HEK293 (cell line): Measurements from ENCODE around the gene CHRNA4.

Experiments used
- CTCF ChIA-PET: fragments of 350-600 bp; formaldehyde crosslinking; extraction: SDS; loops from one replicate; lab custom pipeline; 2021; ENCODE audit warnings: antibody characterized with exemption; lab: Yijun Ruan, JAX
- POLR2A ChIA-PET: fragments of 300-600 bp; formaldehyde crosslinking; extraction: SDS; loops from one replicate; lab custom pipeline; 2020; ENCODE audit warnings: antibody characterized with exemption, inconsistent platforms; lab: Yijun Ruan, JAX
- H3K27ac ChIP-seq: fragments of 200-500 bp; sonication (Bioruptor generic); 2 replicates; pipeline ENCODE4 v1.5.1; 2014; ENCODE audit warnings: low read depth, low read length, control low read depth, inconsistent platforms; ENCODE audit errors: extremely low read depth
- H3K36me3 ChIP-seq, 2 experiments: fragments of 200-500 bp in 1 of 2; sonication (Bioruptor generic) in 1 of 2; 1 replicate in 1 of 2; 2 replicates in 1 of 2; pipeline ENCODE4 v1.5.1; 2014 to 2017; ENCODE audit warnings: inconsistent platforms in 2 of 2, low read length in 2 of 2; ENCODE audit not compliant: control insufficient read depth in 2 of 2, insufficient read depth in 1 of 2
- H3K4me1 ChIP-seq: fragments of 200-500 bp; sonication (Bioruptor generic); 2 replicates; pipeline ENCODE4 v1.5.1; 2014; ENCODE audit warnings: mild to moderate bottlenecking, low read length, inconsistent platforms; ENCODE audit not compliant: control insufficient read depth, insufficient read depth
- H3K4me3 ChIP-seq: 2 replicates; pipeline ENCODE4 v1.5.1; 2011; ENCODE audit warnings: low read depth, mild to moderate bottlenecking, control low read depth, low read length, moderate library complexity
- H3K9me3 ChIP-seq: fragments of 200-500 bp; sonication (Bioruptor generic); 2 replicates; pipeline ENCODE4 v1.5.1; 2014; ENCODE audit warnings: low read depth, low read length, inconsistent platforms; ENCODE audit not compliant: control insufficient read depth, insufficient read depth
- GLIS1 ChIP-seq: fragments of 450-650 bp; formaldehyde crosslinking; IDR thresholded peaks from 2 replicates; pipeline ENCODE4 v1.5.1; 2016; ENCODE audit warnings: missing biosample characterization, missing genetic modification characterization
- MZF1 ChIP-seq: fragments of 450-650 bp; formaldehyde crosslinking; IDR thresholded peaks from 2 replicates; pipeline ENCODE4 v1.5.1; 2017; ENCODE audit warnings: missing biosample characterization, missing genetic modification characterization, borderline replicate concordance
- OVOL3 ChIP-seq: fragments of 450-650 bp; formaldehyde crosslinking; IDR thresholded peaks from 2 replicates; pipeline ENCODE4 v1.5.1; 2016; ENCODE audit warnings: missing biosample characterization, missing genetic modification characterization
- SCRT2 ChIP-seq: fragments of 450-650 bp; formaldehyde crosslinking; IDR thresholded peaks from 2 replicates; pipeline ENCODE4 v1.5.1; 2016; ENCODE audit warnings: missing biosample characterization, missing genetic modification characterization
- SP2 ChIP-seq: fragments of 450-650 bp; formaldehyde crosslinking; IDR thresholded peaks from 2 replicates; pipeline ENCODE4 v1.5.1; 2016; ENCODE audit warnings: missing biosample characterization, missing genetic modification characterization
- ZNF16 ChIP-seq: fragments of 450-650 bp; formaldehyde crosslinking; IDR thresholded peaks from 2 replicates; pipeline ENCODE4 v1.5.1; 2016; ENCODE audit warnings: low read depth, missing biosample characterization, missing genetic modification characterization
- ZNF239 ChIP-seq: fragments of 450-650 bp; formaldehyde crosslinking; IDR thresholded peaks from 2 replicates; pipeline ENCODE4 v1.5.1; 2016; ENCODE audit warnings: missing biosample characterization, missing genetic modification characterization
- ZNF366 ChIP-seq: fragments of 450-650 bp; formaldehyde crosslinking; conservative IDR thresholded peaks from 2 replicates; pipeline ENCODE4 v1.5.1; 2016; ENCODE audit warnings: missing biosample characterization, missing genetic modification characterization
- ZNF571 ChIP-seq: fragments of 450-650 bp; formaldehyde crosslinking; IDR thresholded peaks from 2 replicates; pipeline ENCODE4 v1.5.0; 2017; ENCODE audit warnings: missing biosample characterization, missing genetic modification characterization
- ZNF747 ChIP-seq: fragments of 450-650 bp; formaldehyde crosslinking; IDR thresholded peaks from 2 replicates; pipeline ENCODE4 v1.5.1; 2016; ENCODE audit warnings: missing biosample characterization, missing genetic modification characterization
- ZSCAN23 ChIP-seq: fragments of 450-650 bp; formaldehyde crosslinking; IDR thresholded peaks from 2 replicates; pipeline ENCODE4 v1.5.1; 2016; ENCODE audit warnings: missing biosample characterization, missing genetic modification characterization
- TF ChIP-seq, protein P1 (sequence below): fragments of 450-650 bp; formaldehyde crosslinking; IDR thresholded peaks from 2 replicates; pipeline ENCODE4 v1.5.1; 2016; ENCODE audit warnings: missing biosample characterization, missing genetic modification characterization, low read depth
- TF ChIP-seq, protein P2 (sequence below): fragments of 450-650 bp; formaldehyde crosslinking; conservative IDR thresholded peaks from 2 replicates; pipeline ENCODE4 v1.5.1; 2016; ENCODE audit warnings: low read depth, missing biosample characterization, missing genetic modification characterization
- TF ChIP-seq, protein P3 (sequence below): fragments of 450-650 bp; formaldehyde crosslinking; conservative IDR thresholded peaks from 2 replicates; pipeline ENCODE4 v1.5.1; 2016; ENCODE audit warnings: low read depth, missing biosample characterization, missing genetic modification characterization

Gene CHRNA4

DNA sequence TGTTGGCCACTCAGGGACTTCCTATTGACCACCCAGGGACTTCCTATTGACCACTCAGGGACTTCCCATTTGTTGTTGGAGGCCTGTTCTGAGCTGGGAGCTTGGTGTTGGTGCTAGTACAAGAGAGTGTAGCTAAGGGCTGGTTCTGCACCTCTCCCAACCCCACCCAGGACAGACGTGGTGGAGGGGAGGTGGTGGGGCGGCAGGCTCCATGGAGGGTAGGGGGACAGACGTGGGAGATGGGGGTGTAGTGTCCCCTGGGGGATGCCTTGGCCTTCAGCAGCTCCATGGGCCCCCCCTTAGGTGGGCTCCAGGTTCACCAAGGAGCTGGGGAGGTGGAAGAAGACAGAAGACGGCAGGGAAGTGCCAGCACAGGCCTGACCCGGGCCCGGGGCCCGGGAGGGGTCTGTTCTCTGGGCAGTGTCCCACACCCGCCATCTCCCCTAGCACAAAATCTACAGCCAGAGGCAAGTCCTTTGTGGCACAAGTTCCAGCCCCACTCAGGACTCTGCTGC, 33.9 kb downstream of the CHRNA4 start:
- CTCF ChIA-PET = no interaction called here
- Histone ChIP-seq H3K4me3 (no peak overlapping the region), H3K9me3 (no peaks in the 10 kb centered on the region), H3K36me3 (no peaks in the 10 kb centered on the region), H3K4me1 (no peaks in the 10 kb centered on the region), H3K27ac (no peak overlapping the region)
- POLR2A ChIA-PET = no interaction called here
- TF ChIP-seq, protein P1, sequence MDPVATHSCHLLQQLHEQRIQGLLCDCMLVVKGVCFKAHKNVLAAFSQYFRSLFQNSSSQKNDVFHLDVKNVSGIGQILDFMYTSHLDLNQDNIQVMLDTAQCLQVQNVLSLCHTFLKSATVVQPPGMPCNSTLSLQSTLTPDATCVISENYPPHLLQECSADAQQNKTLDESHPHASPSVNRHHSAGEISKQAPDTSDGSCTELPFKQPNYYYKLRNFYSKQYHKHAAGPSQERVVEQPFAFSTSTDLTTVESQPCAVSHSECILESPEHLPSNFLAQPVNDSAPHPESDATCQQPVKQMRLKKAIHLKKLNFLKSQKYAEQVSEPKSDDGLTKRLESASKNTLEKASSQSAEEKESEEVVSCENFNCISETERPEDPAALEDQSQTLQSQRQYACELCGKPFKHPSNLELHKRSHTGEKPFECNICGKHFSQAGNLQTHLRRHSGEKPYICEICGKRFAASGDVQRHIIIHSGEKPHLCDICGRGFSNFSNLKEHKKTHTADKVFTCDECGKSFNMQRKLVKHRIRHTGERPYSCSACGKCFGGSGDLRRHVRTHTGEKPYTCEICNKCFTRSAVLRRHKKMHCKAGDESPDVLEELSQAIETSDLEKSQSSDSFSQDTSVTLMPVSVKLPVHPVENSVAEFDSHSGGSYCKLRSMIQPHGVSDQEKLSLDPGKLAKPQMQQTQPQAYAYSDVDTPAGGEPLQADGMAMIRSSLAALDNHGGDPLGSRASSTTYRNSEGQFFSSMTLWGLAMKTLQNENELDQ (tag by site-specific recombination) = no peak
- no peak for TF ChIP-seq MZF1 (tag by site-specific recombination)
- TF ChIP-seq ZNF16 (tag by site-specific recombination) = no peak
- no peak for TF ChIP-seq ZNF571 (tag by site-specific recombination)
- TF ChIP-seq ZNF366 (tag by site-specific recombination) = no peak
- TF ChIP-seq ZNF747 (tag by site-specific recombination) = no peak

DNA sequence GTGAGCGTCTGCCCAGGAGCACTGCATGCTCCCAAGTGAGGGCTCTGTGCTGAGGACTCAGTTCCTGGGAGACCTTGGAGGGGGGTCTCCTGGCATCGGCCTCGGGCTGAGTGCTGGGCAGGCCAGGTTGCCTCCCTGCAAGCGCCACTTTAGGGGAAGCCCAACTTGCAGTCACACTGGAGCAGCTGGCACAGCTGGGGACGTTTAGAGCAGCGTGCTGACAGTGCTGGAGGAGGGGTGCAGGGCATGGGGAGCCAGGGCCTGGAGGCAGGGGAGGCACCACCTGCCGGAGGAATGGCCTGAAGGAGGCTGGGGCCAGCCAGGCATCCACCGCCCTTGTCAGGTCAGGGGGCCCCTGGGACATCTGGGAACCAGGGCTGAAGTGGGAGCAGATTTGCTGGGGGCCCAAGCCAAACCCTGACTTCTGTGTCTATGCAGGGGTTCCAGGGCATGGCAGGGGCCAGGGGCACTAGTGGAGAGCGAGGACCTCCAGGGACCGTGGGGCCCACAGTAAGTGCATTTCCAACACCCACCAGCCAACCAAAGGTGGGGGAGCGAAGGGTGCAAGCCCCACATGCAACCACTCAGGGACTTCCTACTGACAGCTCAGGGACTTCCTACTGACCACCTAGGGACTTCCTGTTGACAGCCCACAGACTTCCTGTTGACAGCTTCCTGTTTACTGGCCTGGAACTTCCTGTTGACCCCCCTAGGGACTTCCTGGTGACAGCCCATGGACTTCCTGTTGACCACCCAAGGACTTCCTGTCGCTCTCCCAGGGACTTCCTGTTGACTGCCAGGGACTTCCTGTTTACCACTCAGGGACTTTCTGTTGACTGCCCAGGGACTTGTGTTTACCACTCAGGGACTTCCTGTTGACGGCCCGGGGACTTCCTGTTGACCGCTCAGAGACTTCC, 34.6 kb downstream of the CHRNA4 start:
- no peaks in the 10 kb centered on the region for H3K9me3 ChIP-seq
- no peak overlapping the region for H3K4me3 ChIP-seq
- CTCF ChIA-PET = no interaction called here
- H3K27ac ChIP-seq = no peak overlapping the region
- no peak for TF ChIP-seq ZNF239 (tag by site-specific recombination)
- peak; percentile 23; the same call in 1 of the 2 replicates for TF ChIP-seq SP2 (tag by site-specific recombination)
- 0 out of 2 replicates have a peak, but pooled peaks have one; percentile 27 for TF ChIP-seq SCRT2 (tag by site-specific recombination)
- TF ChIP-seq, protein P2, sequence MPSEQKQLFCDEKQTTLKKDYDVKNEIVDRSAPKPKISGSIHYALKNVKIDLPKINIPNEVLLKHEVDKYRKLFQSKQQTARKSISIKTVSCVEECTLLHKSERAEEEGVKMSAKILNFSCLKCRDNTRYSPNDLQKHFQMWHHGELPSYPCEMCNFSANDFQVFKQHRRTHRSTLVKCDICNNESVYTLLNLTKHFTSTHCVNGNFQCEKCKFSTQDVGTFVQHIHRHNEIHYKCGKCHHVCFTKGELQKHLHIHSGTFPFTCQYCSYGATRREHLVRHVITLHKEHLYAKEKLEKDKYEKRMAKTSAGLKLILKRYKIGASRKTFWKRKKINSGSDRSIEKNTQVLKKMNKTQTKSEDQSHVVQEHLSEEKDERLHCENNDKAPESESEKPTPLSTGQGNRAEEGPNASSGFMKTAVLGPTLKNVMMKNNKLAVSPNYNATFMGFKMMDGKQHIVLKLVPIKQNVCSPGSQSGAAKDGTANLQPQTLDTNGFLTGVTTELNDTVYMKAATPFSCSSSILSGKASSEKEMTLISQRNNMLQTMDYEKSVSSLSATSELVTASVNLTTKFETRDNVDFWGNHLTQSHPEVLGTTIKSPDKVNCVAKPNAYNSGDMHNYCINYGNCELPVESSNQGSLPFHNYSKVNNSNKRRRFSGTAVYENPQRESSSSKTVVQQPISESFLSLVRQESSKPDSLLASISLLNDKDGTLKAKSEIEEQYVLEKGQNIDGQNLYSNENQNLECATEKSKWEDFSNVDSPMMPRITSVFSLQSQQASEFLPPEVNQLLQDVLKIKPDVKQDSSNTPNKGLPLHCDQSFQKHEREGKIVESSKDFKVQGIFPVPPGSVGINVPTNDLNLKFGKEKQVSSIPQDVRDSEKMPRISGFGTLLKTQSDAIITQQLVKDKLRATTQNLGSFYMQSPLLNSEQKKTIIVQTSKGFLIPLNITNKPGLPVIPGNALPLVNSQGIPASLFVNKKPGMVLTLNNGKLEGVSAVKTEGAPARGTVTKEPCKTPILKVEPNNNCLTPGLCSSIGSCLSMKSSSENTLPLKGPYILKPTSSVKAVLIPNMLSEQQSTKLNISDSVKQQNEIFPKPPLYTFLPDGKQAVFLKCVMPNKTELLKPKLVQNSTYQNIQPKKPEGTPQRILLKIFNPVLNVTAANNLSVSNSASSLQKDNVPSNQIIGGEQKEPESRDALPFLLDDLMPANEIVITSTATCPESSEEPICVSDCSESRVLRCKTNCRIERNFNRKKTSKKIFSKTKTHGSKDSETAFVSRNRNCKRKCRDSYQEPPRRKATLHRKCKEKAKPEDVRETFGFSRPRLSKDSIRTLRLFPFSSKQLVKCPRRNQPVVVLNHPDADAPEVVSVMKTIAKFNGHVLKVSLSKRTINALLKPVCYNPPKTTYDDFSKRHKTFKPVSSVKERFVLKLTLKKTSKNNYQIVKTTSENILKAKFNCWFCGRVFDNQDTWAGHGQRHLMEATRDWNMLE (tag by site-specific recombination) = peak; percentile 71
- peak; percentile 65 for TF ChIP-seq GLIS1
- no peak for TF ChIP-seq ZSCAN23
- TF ChIP-seq OVOL3 = no peak
- TF ChIP-seq, protein P3, sequence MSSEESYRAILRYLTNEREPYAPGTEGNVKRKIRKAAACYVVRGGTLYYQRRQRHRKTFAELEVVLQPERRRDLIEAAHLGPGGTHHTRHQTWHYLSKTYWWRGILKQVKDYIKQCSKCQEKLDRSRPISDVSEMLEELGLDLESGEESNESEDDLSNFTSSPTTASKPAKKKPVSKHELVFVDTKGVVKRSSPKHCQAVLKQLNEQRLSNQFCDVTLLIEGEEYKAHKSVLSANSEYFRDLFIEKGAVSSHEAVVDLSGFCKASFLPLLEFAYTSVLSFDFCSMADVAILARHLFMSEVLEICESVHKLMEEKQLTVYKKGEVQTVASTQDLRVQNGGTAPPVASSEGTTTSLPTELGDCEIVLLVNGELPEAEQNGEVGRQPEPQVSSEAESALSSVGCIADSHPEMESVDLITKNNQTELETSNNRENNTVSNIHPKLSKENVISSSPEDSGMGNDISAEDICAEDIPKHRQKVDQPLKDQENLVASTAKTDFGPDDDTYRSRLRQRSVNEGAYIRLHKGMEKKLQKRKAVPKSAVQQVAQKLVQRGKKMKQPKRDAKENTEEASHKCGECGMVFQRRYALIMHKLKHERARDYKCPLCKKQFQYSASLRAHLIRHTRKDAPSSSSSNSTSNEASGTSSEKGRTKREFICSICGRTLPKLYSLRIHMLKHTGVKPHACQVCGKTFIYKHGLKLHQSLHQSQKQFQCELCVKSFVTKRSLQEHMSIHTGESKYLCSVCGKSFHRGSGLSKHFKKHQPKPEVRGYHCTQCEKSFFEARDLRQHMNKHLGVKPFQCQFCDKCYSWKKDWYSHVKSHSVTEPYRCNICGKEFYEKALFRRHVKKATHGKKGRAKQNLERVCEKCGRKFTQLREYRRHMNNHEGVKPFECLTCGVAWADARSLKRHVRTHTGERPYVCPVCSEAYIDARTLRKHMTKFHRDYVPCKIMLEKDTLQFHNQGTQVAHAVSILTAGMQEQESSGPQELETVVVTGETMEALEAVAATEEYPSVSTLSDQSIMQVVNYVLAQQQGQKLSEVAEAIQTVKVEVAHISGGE (tag by site-specific recombination) = 0 out of 2 replicates have a peak, but pooled peaks have one; percentile 13
- POLR2A ChIA-PET = no interaction called here
- H3K36me3 ChIP-seq = no peaks in the 10 kb centered on the region
- H3K4me1 ChIP-seq = no peaks in the 10 kb centered on the region
